ENCODE results near the gene MMP26.

Gene MMP26

DNA sequence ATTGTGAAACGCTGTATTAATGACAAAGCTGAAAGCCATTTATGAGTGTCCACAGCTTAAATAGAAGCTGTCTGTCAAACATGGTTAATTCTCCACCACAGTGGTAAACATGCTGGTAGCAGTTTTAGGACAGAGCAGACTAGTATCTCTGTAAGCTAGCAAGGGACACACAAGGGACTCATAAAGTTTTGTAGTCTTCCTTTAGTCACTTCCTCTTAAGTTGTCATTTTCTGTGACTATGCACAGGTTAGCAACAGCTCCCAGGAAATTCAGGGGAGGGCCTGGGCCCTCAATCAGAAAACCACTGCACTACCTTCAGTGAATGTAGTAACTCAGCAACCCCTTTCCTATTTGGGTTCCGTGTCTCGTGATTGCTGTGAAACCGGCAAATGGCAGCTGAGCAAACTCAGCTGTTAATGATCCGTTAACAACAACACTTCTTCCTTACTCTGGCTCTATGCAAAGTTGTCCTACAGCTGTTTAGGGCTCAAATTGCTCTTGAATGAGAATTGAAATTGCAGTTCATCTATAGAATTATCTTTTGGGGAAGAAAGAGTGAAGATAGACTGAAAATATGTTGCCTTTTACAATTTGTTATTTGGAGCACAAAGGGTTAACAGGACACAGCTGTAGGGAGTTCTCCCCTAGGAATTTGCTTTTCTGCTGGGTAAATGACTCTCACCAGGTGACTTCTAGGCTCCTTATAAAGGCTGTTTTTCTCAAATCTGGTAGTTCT is at the start of gene MMP26:
Gene MMP26 (plus strand): TSS at position 731 of the 736 bp plus-strand sequence.
- no peak for DNase-seq (ENCODE audit: low read depth, low spot score)

DNA sequence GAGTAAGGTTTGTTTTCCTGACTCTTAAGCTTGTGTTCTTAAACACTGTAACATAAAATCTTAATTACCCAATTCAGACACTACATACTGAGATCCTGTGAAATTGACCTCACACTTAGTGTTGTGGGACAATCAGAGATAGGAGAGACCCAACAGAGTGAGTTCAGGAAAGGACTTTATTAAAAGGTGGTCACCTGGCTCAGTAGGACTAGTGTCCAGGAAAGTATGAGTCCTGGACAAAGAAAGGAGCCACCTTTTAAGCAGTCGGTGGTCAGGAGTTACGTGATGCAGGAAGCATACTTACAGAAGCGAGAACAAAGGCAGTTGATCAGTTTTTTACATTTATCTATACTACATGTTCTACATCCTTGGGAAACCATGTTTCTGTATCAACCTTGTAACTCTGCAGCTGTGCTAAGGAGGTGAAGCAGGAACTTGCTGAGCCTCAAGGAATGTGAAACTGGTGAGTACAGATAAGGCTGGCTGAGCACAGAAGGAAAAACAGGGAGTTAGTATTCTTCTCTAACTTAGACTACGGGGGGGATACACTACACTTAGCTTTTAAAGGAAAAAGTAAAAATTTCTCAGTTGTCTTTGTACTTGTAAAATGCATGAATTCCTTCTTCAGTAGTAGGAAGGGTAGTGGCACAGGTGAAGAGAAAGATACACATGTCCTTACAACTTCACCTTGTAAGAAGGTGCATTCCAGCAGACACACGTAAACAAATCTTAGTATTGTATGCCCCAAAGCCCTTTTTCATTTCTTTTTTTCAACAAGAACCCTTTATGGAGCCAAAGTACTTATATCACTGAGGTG is 45.7 kb upstream of the MMP26 start:
- DNase-seq (ENCODE audit: low read depth, low spot score) = no peak

DNA sequence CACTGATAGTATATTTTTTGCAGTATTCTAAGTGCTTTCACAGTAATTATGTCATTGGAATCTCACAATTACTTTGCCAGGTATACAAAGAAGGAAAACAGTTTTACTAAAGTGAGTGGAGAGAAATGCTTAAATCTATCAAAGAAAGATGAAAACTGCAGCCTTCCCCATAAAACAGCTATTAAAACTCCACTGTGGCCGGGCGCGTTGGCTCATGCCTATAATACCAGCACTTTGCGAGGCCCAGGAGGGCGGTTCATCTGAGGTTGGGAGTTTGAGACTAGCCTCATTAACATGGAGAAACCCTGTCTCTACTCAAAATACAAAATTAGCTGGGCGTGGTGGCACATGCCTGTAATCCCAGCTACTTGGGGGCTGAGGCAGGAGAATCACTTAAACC is 41.7 kb upstream of the MMP26 start:
- no peak for DNase-seq (ENCODE audit: low read depth, low spot score)

DNA sequence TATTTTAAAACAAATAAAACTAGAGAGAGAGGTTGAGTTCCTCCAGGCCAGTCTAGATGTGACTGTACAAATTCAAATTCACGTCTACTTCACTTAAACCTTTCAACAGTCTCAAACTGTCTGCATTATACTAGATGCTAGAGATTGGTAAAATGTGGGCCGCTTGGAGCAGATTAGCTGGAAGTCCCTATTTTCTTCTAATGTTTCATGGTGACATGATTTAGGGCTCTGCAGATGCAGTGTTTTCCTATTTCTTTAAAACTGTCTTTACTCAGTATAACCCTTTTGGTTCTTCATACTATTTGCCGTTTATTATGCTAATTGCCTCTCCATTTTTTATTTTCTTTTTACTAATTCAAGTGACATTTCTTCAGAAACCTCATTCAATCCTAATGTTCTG is 40.4 kb upstream of the MMP26 start:
- DNase-seq (ENCODE audit: low read depth, low spot score) = no peak

DNA sequence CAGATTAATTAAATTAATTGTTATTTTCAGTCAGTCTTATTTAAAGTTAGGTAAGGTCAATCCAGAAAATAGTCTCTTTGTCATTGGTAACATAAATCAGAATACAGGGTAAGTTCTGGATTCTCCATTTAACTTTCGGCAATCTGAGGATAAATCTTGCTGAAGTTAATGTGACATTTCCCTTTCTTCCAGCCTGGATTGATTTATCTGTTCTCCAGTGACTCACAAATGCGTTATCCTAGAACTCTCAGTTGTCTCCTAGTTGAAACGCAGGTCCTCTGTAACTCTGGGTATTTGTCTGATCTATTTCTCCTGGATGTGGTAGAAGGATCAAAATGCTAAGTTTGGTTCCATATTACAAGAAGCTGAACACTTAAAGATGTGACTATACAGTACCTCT is 39.8 kb upstream of the MMP26 start:
- DNase-seq (ENCODE audit: low read depth, low spot score) = no peak

DNA sequence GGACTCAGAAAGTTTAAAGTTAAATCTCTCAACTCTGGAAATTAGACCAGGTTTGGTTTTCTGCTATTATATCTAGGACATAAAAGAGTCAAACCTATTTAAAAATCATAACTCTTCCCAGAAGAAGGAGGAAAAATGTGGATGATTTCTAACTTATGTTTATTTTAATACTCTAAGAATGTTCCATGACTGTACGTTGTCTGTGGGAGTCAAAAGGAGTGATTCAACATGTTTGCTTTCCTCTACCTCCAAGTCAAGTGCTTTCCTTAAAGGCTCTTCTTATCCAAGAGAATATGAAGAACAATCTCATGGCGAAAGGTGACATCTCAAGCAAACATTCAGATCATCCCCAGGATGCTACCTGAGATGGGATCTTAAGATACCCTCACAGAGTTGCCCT is 39.2 kb upstream of the MMP26 start:
- no peak for DNase-seq (ENCODE audit: low read depth, low spot score)

DNA sequence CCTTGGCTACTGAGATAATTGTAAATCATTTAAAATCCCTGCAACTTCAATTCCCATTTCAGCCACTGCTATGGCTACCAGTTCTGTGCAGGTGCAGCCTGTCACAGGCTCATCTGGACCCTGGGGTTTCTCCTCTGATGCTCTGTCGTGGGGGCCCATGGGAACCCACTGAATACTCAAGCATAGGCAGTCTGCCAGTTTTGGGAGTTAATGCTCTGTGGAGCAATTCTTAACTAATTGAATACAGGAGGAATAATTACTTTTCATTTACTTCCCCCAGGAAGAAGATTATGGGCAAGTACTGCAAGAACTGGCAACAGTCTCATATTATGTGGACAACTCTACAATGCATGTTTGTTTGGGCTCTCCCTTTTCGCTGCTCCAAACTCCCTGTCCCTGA is 32.8 kb upstream of the MMP26 start:
- no peak for DNase-seq (ENCODE audit: low read depth, low spot score)

DNA sequence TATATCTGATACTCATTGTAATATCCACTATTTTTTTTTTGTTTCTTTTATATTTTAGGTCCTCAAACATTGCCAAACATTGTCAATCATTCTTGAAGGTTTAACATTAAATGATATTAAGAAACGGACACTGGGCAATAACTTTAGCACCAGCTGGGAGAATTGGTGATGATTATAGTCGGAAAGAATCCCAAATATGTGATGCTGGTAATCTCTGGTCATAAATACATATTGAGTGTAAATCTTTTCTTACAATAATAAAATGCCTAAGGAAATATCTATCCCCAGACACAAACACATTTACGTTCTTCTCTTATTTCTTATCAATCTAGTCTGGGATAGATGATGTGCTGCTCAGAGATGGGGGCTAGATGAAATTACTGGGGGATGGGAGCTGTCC is 32.1 kb upstream of the MMP26 start:
- peak; percentile 2 for DNase-seq (ENCODE audit: low read depth, low spot score)

DNA sequence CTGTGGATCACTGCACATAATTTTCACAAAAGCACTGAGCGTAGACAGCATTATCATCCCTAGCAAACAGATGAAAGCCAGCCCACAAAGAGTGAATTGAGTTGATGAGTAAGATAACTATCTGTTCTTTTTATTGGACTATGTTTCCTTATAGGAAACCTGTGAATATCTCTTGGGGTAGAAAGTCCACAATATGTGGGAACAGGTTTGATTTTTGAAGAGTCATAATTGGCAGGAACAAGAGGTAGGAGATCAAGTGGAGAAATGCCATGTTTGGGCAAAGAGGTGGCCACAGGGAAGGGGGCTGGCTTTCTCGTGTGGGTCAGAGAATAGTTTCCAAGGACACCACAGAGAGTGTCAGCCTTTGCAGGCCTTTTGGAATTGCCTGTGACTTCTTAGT is 30.8 kb upstream of the MMP26 start:
- no peak for DNase-seq (ENCODE audit: low read depth, low spot score)

DNA sequence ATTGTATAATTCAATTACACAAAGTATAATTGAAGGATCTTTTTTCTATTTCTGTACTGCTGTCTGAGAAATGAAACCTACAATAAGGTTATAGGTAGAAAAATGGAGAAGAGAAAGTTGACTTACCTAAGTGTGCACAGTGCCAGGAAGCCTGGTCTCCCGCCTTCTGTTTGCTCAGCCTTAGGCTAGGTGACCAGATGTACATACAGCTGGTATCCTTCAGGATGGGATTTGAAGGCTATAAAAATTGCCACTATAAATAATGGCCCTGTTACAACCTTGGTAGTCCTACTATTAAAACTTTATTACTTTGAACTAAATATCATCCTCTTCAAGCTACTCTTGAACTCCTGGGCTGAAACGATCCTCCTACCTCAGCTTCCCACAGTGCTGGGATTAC is 26.6 kb upstream of the MMP26 start:
- DNase-seq (ENCODE audit: low read depth, low spot score) = no peak

DNA sequence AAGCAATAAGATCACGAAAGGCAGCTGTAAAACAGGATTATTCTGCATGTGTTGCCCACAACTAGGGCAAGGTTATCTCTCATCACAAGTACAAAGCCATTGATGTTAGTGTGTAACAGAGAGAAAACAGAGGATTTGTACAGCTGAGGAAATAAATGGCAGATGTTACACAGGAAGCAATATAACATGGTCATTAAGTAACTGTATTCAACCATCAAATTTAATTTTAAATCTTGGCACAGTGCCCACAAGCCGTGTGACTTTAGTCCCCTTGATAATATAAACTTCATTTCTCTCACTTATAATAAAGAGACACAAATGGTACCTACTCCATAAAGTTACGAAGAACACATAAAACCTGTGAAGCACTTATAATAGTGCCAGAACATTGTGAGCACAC is 24.2 kb upstream of the MMP26 start:
- no peak for DNase-seq (ENCODE audit: low read depth, low spot score)

DNA sequence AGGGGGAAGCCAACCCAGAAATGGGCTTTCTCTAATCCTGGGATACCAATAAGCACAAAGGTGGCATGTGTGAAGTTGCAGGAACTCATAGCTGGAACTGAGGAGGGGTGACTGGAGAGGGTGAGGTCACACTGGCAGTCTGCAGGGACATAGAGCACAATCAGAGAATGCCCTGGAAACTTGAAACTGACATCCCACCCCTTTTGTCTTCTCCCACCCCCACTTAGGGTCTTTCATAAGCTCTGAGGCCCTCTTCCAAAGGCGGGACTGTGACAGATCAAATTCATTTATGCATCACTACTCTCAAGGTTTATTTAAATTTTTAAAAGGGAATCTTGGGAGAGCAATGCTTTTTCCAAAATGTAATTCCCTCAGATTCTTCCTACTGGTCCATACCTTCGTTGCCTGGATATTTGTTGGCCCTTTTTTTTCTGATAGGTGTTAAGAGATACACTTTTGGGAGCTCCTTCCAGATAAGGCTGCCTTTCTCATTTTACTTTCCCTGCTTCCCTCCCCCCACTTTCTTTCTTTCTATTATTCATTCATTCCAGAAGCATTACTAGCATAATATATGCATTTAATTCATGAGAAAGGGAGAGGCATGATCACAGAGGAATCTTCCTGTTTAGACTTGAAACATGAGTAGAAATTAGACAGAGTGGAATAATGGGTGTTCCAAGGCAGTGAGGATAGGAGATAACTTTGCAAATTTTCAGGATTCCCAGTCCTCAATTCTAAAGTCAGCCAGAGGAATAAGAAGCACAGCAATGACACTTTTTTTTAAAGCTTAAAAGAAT is 21.8 kb upstream of the MMP26 start:
- DNase-seq (ENCODE audit: low read depth, low spot score) = peak; percentile 16

DNA sequence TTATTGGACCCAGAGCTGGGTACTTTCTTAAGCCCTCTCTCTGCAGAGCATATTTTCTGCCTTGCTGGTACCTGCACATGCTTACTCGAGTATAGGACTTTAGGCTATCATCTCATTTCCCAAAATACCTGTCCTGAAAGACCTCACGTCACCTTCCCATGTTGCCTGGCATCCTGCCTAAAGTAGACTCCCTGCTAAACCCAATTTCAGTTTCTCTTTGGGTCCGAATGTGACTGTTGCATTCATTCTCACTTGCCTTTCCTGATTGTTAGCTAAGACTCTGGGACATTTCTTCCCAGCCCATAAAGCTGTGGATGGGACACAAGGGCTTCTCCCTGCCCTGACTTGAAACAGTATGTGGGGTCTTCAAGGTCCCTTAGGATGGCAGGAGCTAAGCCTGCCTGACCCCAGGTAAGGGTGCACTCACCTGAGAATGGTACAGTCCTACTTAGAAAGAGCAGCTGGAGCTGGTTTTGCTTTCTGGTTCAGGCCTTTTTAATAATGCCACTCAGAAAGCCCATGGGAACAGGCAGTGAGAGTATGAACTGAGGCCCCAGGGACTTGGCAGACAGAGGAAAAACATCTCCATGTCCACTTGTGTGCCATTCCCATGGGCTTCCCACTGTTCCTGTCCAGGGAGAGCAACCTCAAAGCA is 19.8 kb upstream of the MMP26 start:
- DNase-seq (ENCODE audit: low read depth, low spot score) = no peak

DNA sequence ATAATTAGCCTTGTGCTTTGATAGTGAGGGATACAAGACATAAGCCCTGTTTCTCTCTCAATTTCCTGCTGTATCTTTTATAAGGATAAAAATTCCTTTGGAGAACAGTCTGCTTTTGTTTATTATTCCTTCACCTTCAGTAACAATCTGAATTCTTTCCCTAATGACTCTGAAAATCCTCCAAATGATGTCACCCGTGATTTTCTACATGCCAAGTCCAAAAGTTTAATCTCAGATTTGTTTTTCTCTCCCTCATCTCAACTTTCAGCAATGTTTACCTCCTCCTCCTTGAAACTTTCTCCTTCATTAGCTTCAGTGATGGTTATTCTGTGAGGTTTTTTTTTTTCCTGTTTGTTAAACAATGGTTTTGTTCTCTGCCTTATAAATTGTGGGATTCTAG is 9.1 kb upstream of the MMP26 start:
- no peak for DNase-seq (ENCODE audit: low read depth, low spot score)

DNA sequence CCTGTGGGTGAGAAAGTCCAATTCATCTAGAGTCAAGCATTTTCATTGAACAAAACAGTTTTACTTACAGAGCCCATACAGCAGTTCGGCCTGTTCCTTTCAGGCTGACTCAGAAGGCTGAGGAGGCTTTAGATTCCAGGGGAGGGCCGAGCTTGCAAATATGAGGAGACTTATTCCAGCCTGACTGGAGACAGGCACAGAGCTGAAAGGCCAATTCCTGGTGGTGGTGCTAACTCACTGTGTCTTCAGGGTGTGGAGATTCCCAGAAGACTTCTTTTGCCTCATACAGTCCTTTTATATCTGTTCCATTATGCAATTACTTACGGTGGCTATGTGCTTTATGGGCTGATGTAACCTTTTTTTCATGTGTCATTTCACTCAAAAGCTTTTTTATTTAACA is 7.0 kb upstream of the MMP26 start, which contains the start of gene OR51E2:
Gene OR51E2 (minus strand): TSS at position 269 of the 400 bp plus-strand sequence. CDS start 15,142 bp downstream, outside the sequence.
- DNase-seq (ENCODE audit: low read depth, low spot score) = peak; percentile 4

DNA sequence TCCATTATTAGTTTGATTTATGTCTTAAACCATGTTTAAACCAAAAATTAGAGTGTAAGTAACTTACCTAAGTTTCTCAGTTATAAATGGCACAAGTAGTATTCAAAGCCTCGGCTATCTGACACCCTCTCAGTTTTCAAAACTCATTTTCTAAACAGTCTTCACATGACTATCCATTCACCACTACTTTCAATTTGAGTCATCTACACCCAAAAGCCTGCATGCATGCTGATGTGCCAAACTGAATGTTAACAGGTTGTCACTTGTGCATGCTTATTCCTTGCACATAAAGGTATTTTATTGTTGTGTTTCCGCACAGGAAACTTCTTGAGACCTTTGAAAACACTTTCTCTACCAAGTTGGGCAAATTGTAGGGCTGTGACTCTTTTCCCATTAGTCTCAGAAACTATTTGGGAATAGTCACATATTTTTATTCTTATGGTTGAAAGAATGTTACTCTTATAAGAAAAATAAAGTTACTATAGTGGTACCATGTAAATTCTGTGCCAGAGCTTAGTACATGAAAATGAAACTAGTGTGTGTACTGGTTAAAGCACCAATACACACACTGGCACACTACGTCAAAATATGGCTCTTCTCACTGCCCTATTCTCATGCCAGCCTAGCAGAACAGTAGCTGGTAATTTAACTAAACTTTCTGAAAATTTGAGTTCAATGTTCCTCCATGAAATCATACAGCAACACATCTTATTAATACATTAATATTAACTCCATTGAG is 4.7 kb upstream of the MMP26 start:
- DNase-seq (ENCODE audit: low read depth, low spot score) = no peak

DNA sequence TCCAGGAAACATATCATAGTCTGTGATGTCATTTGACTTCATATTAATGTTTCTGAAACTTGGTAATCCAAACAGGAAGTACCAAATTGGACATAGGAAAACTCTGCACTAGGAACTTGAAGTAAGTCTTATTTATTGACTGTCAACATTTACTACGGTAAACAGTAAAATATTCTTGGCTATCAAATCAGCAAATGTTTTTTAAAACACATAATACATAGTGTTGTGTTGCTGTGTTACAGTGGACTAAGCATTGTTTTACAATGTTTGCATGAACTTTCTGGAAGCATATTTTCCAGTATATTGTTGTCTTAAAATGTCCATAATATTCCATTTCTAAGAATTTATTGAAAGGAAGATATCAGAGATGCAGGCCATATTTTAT is 4.2 kb upstream of the MMP26 start:
- no peak for DNase-seq (ENCODE audit: low read depth, low spot score)

DNA sequence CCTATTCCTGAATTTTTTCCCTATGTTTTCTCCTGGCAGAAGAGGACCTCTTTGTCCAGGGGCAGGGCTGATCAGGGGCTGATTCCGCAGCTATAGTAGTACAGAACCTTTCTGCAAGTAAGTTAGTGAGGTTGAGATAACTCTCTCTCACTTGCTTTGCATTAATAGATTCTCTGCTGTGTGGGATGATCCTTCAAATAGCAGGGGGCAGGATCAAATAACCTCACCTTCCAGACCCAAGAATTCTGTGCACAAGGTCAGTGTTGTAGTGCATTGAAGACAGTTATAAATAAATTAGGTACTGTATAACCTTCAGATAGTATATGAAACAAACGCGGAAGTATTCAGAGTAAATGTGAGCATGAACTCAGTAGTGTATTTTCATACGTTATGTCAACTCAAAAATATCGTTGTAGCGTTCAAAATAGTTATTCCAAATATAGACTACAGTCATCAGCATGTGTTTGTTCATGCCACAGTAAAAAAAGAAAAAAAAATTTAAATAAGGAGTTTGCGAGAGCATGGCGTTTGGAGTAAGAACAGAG is 278 bp downstream of the MMP26 start:
- no peak for DNase-seq (ENCODE audit: low read depth, low spot score)

DNA sequence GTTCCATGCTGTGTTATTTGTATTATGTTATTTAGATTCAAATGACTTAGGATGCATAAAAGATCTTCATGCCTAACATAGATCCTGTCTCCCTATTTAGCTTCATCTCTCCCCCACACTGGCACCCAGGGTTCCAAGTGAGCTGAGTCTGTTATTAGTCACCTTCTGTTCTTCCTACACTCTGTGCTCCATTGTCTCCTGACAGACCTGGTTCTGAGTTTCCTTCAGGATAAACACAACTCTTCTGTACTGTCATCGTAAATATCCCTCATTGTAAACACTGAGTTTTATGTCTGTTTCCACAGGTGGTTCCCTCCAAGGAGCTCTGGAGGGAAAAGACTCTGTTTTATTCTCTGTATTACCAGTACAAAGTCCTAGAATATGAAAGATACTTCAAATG is 8.7 kb downstream of the MMP26 start:
- DNase-seq (ENCODE audit: low read depth, low spot score) = no peak

DNA sequence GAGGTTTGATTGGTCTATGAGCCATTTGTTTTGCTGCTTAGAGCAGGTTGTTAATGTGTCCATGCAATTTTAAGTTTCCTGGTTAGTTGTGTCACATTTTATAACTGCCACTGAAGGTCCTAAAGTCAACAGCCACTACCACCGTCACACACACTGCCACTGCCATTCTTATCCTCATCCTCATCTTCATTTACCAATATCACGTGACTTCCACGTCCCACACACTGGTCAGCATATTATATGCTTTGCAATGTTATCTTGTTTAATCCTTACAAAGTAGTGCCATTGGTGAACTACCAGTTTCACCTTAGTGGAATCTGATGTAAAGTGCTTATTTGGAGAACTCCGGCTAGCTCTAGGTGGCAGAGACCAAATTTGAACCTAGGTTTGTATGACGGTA is 9.7 kb downstream of the MMP26 start:
- no peak for DNase-seq (ENCODE audit: low read depth, low spot score)
